Mesenchymal stem cell (in vitro differentiated cells and primary cell): Measurements from ENCODE around the gene POLR2L.

ENCODE experiments used
- DNase-seq: peaks from one replicate; pipeline ENCODE4 v3.0.0-alpha.2; 2013
- H2AFZ ChIP-seq: one replicate; pipeline ENCODE4 v1.6.1; 2013; ENCODE audit warnings: low read depth, mild to moderate bottlenecking, control low read depth, inconsistent platforms, low read length, moderate library complexity
- H2AK5ac ChIP-seq: 2 replicates; pipeline ENCODE4 v1.6.1; 2013; ENCODE audit warnings: low read length, moderate library complexity, mild to moderate bottlenecking, inconsistent platforms; ENCODE audit not compliant: severe bottlenecking
- H2BK120ac ChIP-seq: one replicate; pipeline ENCODE4 v1.6.1; 2013; ENCODE audit warnings: low read depth, mild to moderate bottlenecking, inconsistent platforms, low read length, moderate library complexity
- H2BK12ac ChIP-seq, 2 experiments: one replicate each; pipeline ENCODE4 v1.6.1; 2013; ENCODE audit warnings: inconsistent platforms in 2 of 2, low read length in 2 of 2, mild to moderate bottlenecking in 2 of 2, moderate library complexity in 2 of 2, control low read depth in 1 of 2
- H2BK15ac ChIP-seq: one replicate; pipeline ENCODE4 v1.6.1; 2013; ENCODE audit warnings: mild to moderate bottlenecking, low read depth, inconsistent platforms; ENCODE audit not compliant: poor library complexity, severe bottlenecking
- H2BK5ac ChIP-seq: 2 replicates; pipeline ENCODE4 v1.6.1; 2013; ENCODE audit warnings: low read depth, mild to moderate bottlenecking, low read length, control low read depth, inconsistent platforms; ENCODE audit not compliant: poor library complexity, severe bottlenecking
- H3K14ac ChIP-seq, 2 experiments: one replicate each; pipeline ENCODE4 v1.6.1; 2013; ENCODE audit warnings: inconsistent platforms in 2 of 2, low read length in 2 of 2, control low read depth in 1 of 2, mild to moderate bottlenecking in 1 of 2, moderate library complexity in 1 of 2
- H3K18ac ChIP-seq, 2 experiments: one replicate each; pipeline ENCODE4 v1.6.1; 2013; ENCODE audit warnings: inconsistent platforms in 2 of 2, low read length in 2 of 2, control low read depth in 1 of 2, low read depth in 1 of 2, mild to moderate bottlenecking in 1 of 2
- H3K23ac ChIP-seq, 2 experiments: one replicate each; pipeline ENCODE4 v1.6.1; 2013; ENCODE audit warnings: inconsistent platforms in 2 of 2, low read length in 2 of 2, mild to moderate bottlenecking in 2 of 2, moderate library complexity in 2 of 2, control low read depth in 1 of 2
- H3K27ac ChIP-seq: 2 replicates; pipeline ENCODE4 v1.5.1; 2013; ENCODE audit warnings: mild to moderate bottlenecking, moderate library complexity, low read length, control low read depth, inconsistent platforms; ENCODE audit not compliant: poor library complexity, severe bottlenecking
- H3K27me3 ChIP-seq, 2 experiments: 2 replicates each; pipeline versions ENCODE4 v1.6.1 to v1.7.0; 2013; ENCODE audit warnings: low read length in 2 of 2, mild to moderate bottlenecking in 2 of 2, moderate library complexity in 2 of 2, control low read depth in 1 of 2, inconsistent platforms in 1 of 2; ENCODE audit not compliant: control insufficient read depth in 1 of 2, insufficient read depth in 1 of 2
- H3K36me3 ChIP-seq, 2 experiments: 2 replicates each; pipeline versions ENCODE4 v1.6.1 to v1.7.0; 2013; ENCODE audit warnings: low read length in 2 of 2, control low read depth in 1 of 2, inconsistent platforms in 1 of 2, low read depth in 1 of 2, mild to moderate bottlenecking in 1 of 2; ENCODE audit not compliant: insufficient read depth in 2 of 2, control insufficient read depth in 1 of 2
- H3K4ac ChIP-seq, 2 experiments: one replicate each; pipeline ENCODE4 v1.6.1; 2013; ENCODE audit warnings: inconsistent platforms in 2 of 2, low read length in 2 of 2, mild to moderate bottlenecking in 2 of 2, moderate library complexity in 2 of 2, control low read depth in 1 of 2, low read depth in 1 of 2
- H3K4me1 ChIP-seq: 2 replicates; pipeline ENCODE4 v1.6.1; 2013; ENCODE audit warnings: low read depth, low read length, control low read depth; ENCODE audit not compliant: control insufficient read depth, insufficient read depth
- H3K4me2 ChIP-seq: 2 replicates; pipeline ENCODE4 v1.6.1; 2013; ENCODE audit warnings: low read length, mild to moderate bottlenecking, inconsistent platforms; ENCODE audit not compliant: poor library complexity, severe bottlenecking
- H3K4me3 ChIP-seq, 2 experiments: 2 replicates each; pipeline versions ENCODE4 v1.5.1 to v1.7.0; 2013; ENCODE audit warnings: low read length in 2 of 2, mild to moderate bottlenecking in 2 of 2, control low read depth in 1 of 2, low read depth in 1 of 2; ENCODE audit not compliant: insufficient read depth in 1 of 2
- H3K79me1 ChIP-seq: replicated peaks from 2 replicates; pipeline ENCODE4 v1.6.1; 2013; ENCODE audit warnings: mild to moderate bottlenecking, control low read depth, low read length, inconsistent platforms; ENCODE audit not compliant: poor library complexity, severe bottlenecking
- H3K9ac ChIP-seq: 2 replicates; pipeline ENCODE4 v1.7.0; 2013; ENCODE audit warnings: mild to moderate bottlenecking, low read length, moderate library complexity
- H3K9me3 ChIP-seq: 2 replicates; pipeline ENCODE4 v1.7.0; 2013; ENCODE audit warnings: mild to moderate bottlenecking, low read length; ENCODE audit not compliant: control insufficient read depth
- H4K8ac ChIP-seq: one replicate; pipeline ENCODE4 v1.6.1; 2013; ENCODE audit warnings: inconsistent platforms, mild to moderate bottlenecking, low read length, moderate library complexity
- H4K91ac ChIP-seq: one replicate; pipeline ENCODE4 v1.6.1; 2013; ENCODE audit warnings: mild to moderate bottlenecking, low read length, inconsistent platforms
- WGBS: methylation state at CpG from one replicate; pipeline ENCODE4 v1.1.7; 2013; ENCODE audit warnings: mixed read lengths; 5-methylcytosine and 5-hydroxymethylcytosine counted together

POLR2L gene

GRCh38 chr11:867856-868358, 25.6 kb upstream of the POLR2L start:
- no peak overlapping the region for H2BK5ac ChIP-seq
- 94% methylated on average over 8 of the region's 8 CpGs for WGBS
- no peak overlapping the region for H3K14ac ChIP-seq
- no peak overlapping the region for H2BK120ac ChIP-seq
- H3K18ac ChIP-seq: no peak overlapping the region
- H4K91ac ChIP-seq: no peak overlapping the region
- no peak overlapping the region for H4K8ac ChIP-seq
- no peak overlapping the region for H3K9ac ChIP-seq
- no peak overlapping the region for H3K4ac ChIP-seq
- no peak for DNase-seq
- no peak overlapping the region for H2BK12ac ChIP-seq
- H2AK5ac ChIP-seq: no peak overlapping the region
- H3K4me2 ChIP-seq: no peak overlapping the region
- H3K23ac ChIP-seq: no peak overlapping the region
- no peak overlapping the region for H2AFZ ChIP-seq
- no peak overlapping the region for H3K27ac ChIP-seq
- H3K4me3 ChIP-seq: no peak overlapping the region
- no peaks in the 10 kb centered on the region for H3K9me3 ChIP-seq
- H2BK15ac ChIP-seq: no peak overlapping the region
- peaks cover 43 to 70% of the 10 kb centered on the region in 2 experiments for H3K36me3 ChIP-seq
- peaks cover 38% of the 10 kb centered on the region for H3K4me1 ChIP-seq
- H3K27me3 ChIP-seq: no peaks in the 10 kb centered on the region
- H3K79me1 ChIP-seq: no peaks in the 10 kb centered on the region

GRCh38 chr11:866481-866880, 24.2 kb upstream of the POLR2L start:
- DNase-seq: no peak

GRCh38 chr11:865462-866430, 23.4 kb upstream of the POLR2L start:
- Histone ChIP-seq H2BK15ac (no peak overlapping the region), H3K36me3 (peaks cover 50 to 68% of the 10 kb centered on the region in 2 experiments), H3K27me3 (no peaks in the 10 kb centered on the region), H3K4me3 (no peak overlapping the region), H4K8ac (no peak overlapping the region), H2BK12ac (peak overlapping the region in 1 of 2 experiments; percentile 18), H3K4me1 (peaks cover 51% of the 10 kb centered on the region), H3K23ac (no peak overlapping the region), H2AK5ac (no peak overlapping the region), H3K9me3 (no peaks in the 10 kb centered on the region), H3K4ac (no peak overlapping the region), H3K18ac (no peak overlapping the region), H3K9ac (no peak overlapping the region), H2BK5ac (no peak overlapping the region), H3K79me1 (peaks cover 3% of the 10 kb centered on the region), H3K4me2 (no peak overlapping the region), H3K14ac (no peak overlapping the region), H3K27ac (no peak overlapping the region), H2AFZ (no peak overlapping the region), H2BK120ac (no peak overlapping the region), H4K91ac (no peak overlapping the region)
- WGBS: 93% methylated on average over 41 of the region's 41 CpGs
- DNase-seq: no peak

More at GRCh38 chr11:866481-866880, 24.2 kb upstream of the POLR2L start:
- Histone ChIP-seq H2BK12ac (no peak overlapping the region), H3K9me3 (no peaks in the 10 kb centered on the region), H3K79me1 (peaks cover 1% of the 10 kb centered on the region), H3K9ac (no peak overlapping the region), H2AFZ (no peak overlapping the region), H4K91ac (no peak overlapping the region), H4K8ac (no peak overlapping the region), H3K4me2 (no peak overlapping the region), H3K4ac (no peak overlapping the region), H3K14ac (no peak overlapping the region), H3K4me1 (peaks cover 49% of the 10 kb centered on the region), H3K4me3 (no peak overlapping the region), H3K27ac (no peak overlapping the region), H2BK120ac (no peak overlapping the region), H2BK5ac (no peak overlapping the region), H3K36me3 (peaks cover 50 to 71% of the 10 kb centered on the region in 2 experiments), H3K23ac (no peak overlapping the region), H3K18ac (no peak overlapping the region), H3K27me3 (no peaks in the 10 kb centered on the region), H2BK15ac (no peak overlapping the region), H2AK5ac (no peak overlapping the region)
- 92% methylated on average over 13 of the region's 14 CpGs for WGBS

- Histone ChIP-seq H3K9me3 (no peaks in the 10 kb centered on the region), H2AFZ (no peak overlapping the region), H3K27me3 (no peaks in the 10 kb centered on the region), H3K4ac (no peak overlapping the region), H3K18ac (no peak overlapping the region), H4K8ac (no peak overlapping the region), H3K9ac (no peak overlapping the region), H3K27ac (no peak overlapping the region), H3K4me3 (no peak overlapping the region), H3K23ac (no peak overlapping the region), H3K36me3 (peaks cover 50 to 69% of the 10 kb centered on the region in 2 experiments), H3K14ac (no peak overlapping the region), H2AK5ac (peak overlapping the region; percentile 30), H2BK15ac (no peak overlapping the region), H3K4me2 (no peak overlapping the region), H3K4me1 (peaks cover 55% of the 10 kb centered on the region), H4K91ac (no peak overlapping the region), H2BK120ac (no peak overlapping the region), H2BK5ac (no peak overlapping the region), H2BK12ac (no peak overlapping the region), H3K79me1 (peaks cover 10% of the 10 kb centered on the region)
- no peak for DNase-seq
- 88% methylated on average over 11 of the region's 11 CpGs for WGBS
Observed at GRCh38 chr11:864898-865297, 22.6 kb upstream of the POLR2L start.
